ENCODE data around the gene STMN3. TPM values are rescaled to one million over a fixed set of nuclear protein-coding genes. Genes with fewer than 3 reads are reported as not detected.
"Not testable (repeated sequence)": the region's sequence is repeated elsewhere in the genome, so short reads cannot be mapped to it uniquely, and the experiment has no call there.

STMN3 gene
- total RNA-seq, 1 experiment from 2014 or later = 138 TPM

GRCh38 chr20:63601679-63602078 is 51.5 kb downstream of the STMN3 start:
- H3K79me2 ChIP-seq (ENCODE audit: insufficient read depth, low read length); ATAC-seq; RAD21 ChIA-PET (ENCODE audit: low non-redundant PET in 1 of 2, low total read pairs in 2 of 2, uncharacterized antibody in 2 of 2, unreplicated experiment in 2 of 2); intact Hi-C loops (cut with micrococcal nuclease); H3K9me2 ChIP-seq (ENCODE audit: insufficient read depth); H3K4me3 ChIP-seq (replicated peaks in 1 of 2; ENCODE audit: low read depth in 1 of 2, low read length in 2 of 2); DNase-seq (ENCODE audit: low read depth, low spot score); H2AFZ ChIP-seq (ENCODE audit: low read depth, low read length, poor library complexity, severe bottlenecking); H3K27me3 ChIP-seq (ENCODE audit: insufficient read depth, low read length); H3K4me2 ChIP-seq (ENCODE audit: low read length); H4K20me1 ChIP-seq (ENCODE audit: insufficient read depth); POLR2A ChIA-PET; BruUV-seq (replicated peaks); H3K9me3 ChIP-seq (ENCODE audit: control insufficient read depth in 1 of 2, insufficient read depth in 1 of 2, low read depth in 1 of 2, low read length in 2 of 2); H3K9ac ChIP-seq (ENCODE audit: low read length); CTCF ChIA-PET; H3K27ac ChIP-seq (ENCODE audit: low read depth, low read length): not testable (repeated sequence)
- peaks cover 2 to 14% of the 10 kb centered on the region in 2 experiments; a peak in 2 of 4 replicates for H3K36me3 ChIP-seq (ENCODE audit: control insufficient read depth in 1 of 2, insufficient read depth in 2 of 2, low read length in 2 of 2)
- H3K4me1 ChIP-seq (ENCODE audit: control insufficient read depth in 1 of 2, insufficient read depth in 2 of 2, low read length in 2 of 2) = peaks cover 8 to 19% of the 10 kb centered on the region in 2 experiments; a peak in 3 of 4 replicates

- H3K79me2 ChIP-seq (ENCODE audit: insufficient read depth, low read length) = no peaks in the 10 kb centered on the region
- ChIA-PET RAD21 (ENCODE audit: low non-redundant PET in 1 of 2, low total read pairs in 2 of 2, uncharacterized antibody in 2 of 2, unreplicated experiment in 2 of 2) (no interaction called here), CTCF (interaction anchor here (1.3 kb wide), 1 partner anchor 62 kb away, joined by 3 read pairs; the partner anchor contains the start of gene PTK6), POLR2A (no interaction called here)
- H3K9me3 ChIP-seq (ENCODE audit: control insufficient read depth in 1 of 2, insufficient read depth in 1 of 2, low read depth in 1 of 2, low read length in 2 of 2) = no peaks in the 10 kb centered on the region
- no peaks in the 10 kb centered on the region for H3K9me2 ChIP-seq (ENCODE audit: insufficient read depth)
- peaks cover 2 to 14% of the 10 kb centered on the region in 2 experiments; a peak in 2 of 4 replicates for H3K36me3 ChIP-seq (ENCODE audit: control insufficient read depth in 1 of 2, insufficient read depth in 2 of 2, low read length in 2 of 2)
- peak overlapping the region; percentile 62 for H3K4me2 ChIP-seq (ENCODE audit: low read length)
- no peaks in the 10 kb centered on the region for H3K27me3 ChIP-seq (ENCODE audit: insufficient read depth, low read length)
- no peak for ATAC-seq
- H2AFZ ChIP-seq (ENCODE audit: low read depth, low read length, poor library complexity, severe bottlenecking) = no peak overlapping the region
- H3K4me1 ChIP-seq (ENCODE audit: control insufficient read depth in 1 of 2, insufficient read depth in 2 of 2, low read length in 2 of 2) = peaks cover 8 to 19% of the 10 kb centered on the region in 2 experiments; a peak in 3 of 4 replicates
- intact Hi-C loops (cut with micrococcal nuclease) = no loop called here
- BruUV-seq (replicated peaks) = no TSS peak
- H3K4me3 ChIP-seq (replicated peaks in 1 of 2; ENCODE audit: low read depth in 1 of 2, low read length in 2 of 2) = no peak overlapping the region
- no peak for DNase-seq (ENCODE audit: low read depth, low spot score)
- no peak overlapping the region for H3K9ac ChIP-seq (ENCODE audit: low read length)
- H3K27ac ChIP-seq (ENCODE audit: low read depth, low read length) = 0 out of 2 replicates have a peak overlapping the region, but pooled peaks have one; percentile 19
- H4K20me1 ChIP-seq (ENCODE audit: insufficient read depth) = no peaks in the 10 kb centered on the region
- TF ChIP-seq SRF (IDR thresholded peaks at IDR 0.05; ENCODE audit: low read depth) (no peak), CTCF (IDR thresholded peaks at IDR 0.05 in 2 of 3, conservative IDR thresholded peaks at IDR 0.05 in 1 of 3; ENCODE audit: borderline replicate concordance in 1 of 3, insufficient read depth in 1 of 3, low read depth in 2 of 3, low read length in 2 of 3) (no peak), SP1 (IDR thresholded peaks at IDR 0.05; ENCODE audit: low read depth) (no peak), POLR2A (IDR thresholded peaks at IDR 0.05; ENCODE audit: borderline replicate concordance, extremely low read depth, insufficient read depth, insufficient read length) (no peak), CBX3 (IDR thresholded peaks at IDR 0.05; ENCODE audit: low read depth) (no peak), YY1 (IDR thresholded peaks at IDR 0.05; ENCODE audit: extremely low read depth, insufficient replicate concordance, low read depth, low read length) (no peak), EZH2 (IDR thresholded peaks at IDR 0.05) (no peak), JUND (IDR thresholded peaks at IDR 0.05) (no peak), RAD21 (IDR thresholded peaks at IDR 0.05; ENCODE audit: low read depth) (no peak)
- TF ChIP-seq, protein P1, sequence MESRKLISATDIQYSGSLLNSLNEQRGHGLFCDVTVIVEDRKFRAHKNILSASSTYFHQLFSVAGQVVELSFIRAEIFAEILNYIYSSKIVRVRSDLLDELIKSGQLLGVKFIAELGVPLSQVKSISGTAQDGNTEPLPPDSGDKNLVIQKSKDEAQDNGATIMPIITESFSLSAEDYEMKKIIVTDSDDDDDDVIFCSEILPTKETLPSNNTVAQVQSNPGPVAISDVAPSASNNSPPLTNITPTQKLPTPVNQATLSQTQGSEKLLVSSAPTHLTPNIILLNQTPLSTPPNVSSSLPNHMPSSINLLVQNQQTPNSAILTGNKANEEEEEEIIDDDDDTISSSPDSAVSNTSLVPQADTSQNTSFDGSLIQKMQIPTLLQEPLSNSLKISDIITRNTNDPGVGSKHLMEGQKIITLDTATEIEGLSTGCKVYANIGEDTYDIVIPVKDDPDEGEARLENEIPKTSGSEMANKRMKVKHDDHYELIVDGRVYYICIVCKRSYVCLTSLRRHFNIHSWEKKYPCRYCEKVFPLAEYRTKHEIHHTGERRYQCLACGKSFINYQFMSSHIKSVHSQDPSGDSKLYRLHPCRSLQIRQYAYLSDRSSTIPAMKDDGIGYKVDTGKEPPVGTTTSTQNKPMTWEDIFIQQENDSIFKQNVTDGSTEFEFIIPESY (IDR thresholded peaks at IDR 0.05; ENCODE audit: extremely low read depth, insufficient replicate concordance, low read length) = no peak
- TF ChIP-seq, protein P2, sequence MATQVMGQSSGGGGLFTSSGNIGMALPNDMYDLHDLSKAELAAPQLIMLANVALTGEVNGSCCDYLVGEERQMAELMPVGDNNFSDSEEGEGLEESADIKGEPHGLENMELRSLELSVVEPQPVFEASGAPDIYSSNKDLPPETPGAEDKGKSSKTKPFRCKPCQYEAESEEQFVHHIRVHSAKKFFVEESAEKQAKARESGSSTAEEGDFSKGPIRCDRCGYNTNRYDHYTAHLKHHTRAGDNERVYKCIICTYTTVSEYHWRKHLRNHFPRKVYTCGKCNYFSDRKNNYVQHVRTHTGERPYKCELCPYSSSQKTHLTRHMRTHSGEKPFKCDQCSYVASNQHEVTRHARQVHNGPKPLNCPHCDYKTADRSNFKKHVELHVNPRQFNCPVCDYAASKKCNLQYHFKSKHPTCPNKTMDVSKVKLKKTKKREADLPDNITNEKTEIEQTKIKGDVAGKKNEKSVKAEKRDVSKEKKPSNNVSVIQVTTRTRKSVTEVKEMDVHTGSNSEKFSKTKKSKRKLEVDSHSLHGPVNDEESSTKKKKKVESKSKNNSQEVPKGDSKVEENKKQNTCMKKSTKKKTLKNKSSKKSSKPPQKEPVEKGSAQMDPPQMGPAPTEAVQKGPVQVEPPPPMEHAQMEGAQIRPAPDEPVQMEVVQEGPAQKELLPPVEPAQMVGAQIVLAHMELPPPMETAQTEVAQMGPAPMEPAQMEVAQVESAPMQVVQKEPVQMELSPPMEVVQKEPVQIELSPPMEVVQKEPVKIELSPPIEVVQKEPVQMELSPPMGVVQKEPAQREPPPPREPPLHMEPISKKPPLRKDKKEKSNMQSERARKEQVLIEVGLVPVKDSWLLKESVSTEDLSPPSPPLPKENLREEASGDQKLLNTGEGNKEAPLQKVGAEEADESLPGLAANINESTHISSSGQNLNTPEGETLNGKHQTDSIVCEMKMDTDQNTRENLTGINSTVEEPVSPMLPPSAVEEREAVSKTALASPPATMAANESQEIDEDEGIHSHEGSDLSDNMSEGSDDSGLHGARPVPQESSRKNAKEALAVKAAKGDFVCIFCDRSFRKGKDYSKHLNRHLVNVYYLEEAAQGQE (IDR thresholded peaks at IDR 0.05; ENCODE audit: low read depth) = no peak
These were observed 53.7 kb downstream of the STMN3 start for GRCh38 chr20:63599396-63600050.
